OCI-LY1 (cell line): ENCODE measurements around the gene TTLL11.

Experiments used
- H2AFZ ChIP-seq: fragments of 200-600 bp; sonication (generic), shearing (Covaris generic); 2 replicates; pipeline ENCODE4 v1.6.0; 2014; ENCODE audit warnings: antibody characterized with exemption, mild to moderate bottlenecking, low read length
- H3F3A ChIP-seq: fragments of 200-600 bp; sonication (generic), shearing (Covaris generic); 2 replicates; pipeline ENCODE4 v1.6.0; 2014; ENCODE audit warnings: mild to moderate bottlenecking, antibody characterized with exemption, low read length, moderate library complexity; ENCODE audit not compliant: insufficient read depth
- H3K27ac ChIP-seq: fragments of 200-600 bp; sonication (generic); 2 replicates; pipeline ENCODE4 v1.5.1; 2014; ENCODE audit warnings: low read length, mixed run types, mild to moderate bottlenecking, low read depth; ENCODE audit not compliant: poor library complexity, severe bottlenecking
- H3K27me3 ChIP-seq: fragments of 200-600 bp; sonication (generic); 2 replicates; pipeline ENCODE4 v1.6.0; 2014; ENCODE audit warnings: antibody characterized with exemption, mild to moderate bottlenecking, low read length, moderate library complexity; ENCODE audit not compliant: insufficient read depth
- H3K36me3 ChIP-seq: fragments of 200-600 bp; sonication (generic); 2 replicates; pipeline ENCODE4 v1.6.1; 2014; ENCODE audit warnings: mild to moderate bottlenecking, antibody characterized with exemption, low read length, moderate library complexity, mixed read lengths; ENCODE audit not compliant: insufficient read depth
- H3K4me1 ChIP-seq: fragments of 200-600 bp; sonication (generic); 2 replicates; pipeline ENCODE4 v1.5.1; 2014; ENCODE audit warnings: mild to moderate bottlenecking, low read length, moderate library complexity; ENCODE audit not compliant: insufficient read depth, severe bottlenecking
- H3K4me2 ChIP-seq: fragments of 200-600 bp; sonication (generic), shearing (Covaris generic); 2 replicates; pipeline ENCODE4 v1.6.1; 2014; ENCODE audit warnings: low read length
- H3K4me3 ChIP-seq: fragments of 200-600 bp; sonication (generic); 2 replicates; pipeline ENCODE4 v1.5.1; 2014; ENCODE audit warnings: low read length, low read depth, mild to moderate bottlenecking, mixed read lengths; ENCODE audit not compliant: poor library complexity, severe bottlenecking
- H3K79me2 ChIP-seq: fragments of 200-600 bp; shearing (Covaris generic); 2 replicates; pipeline ENCODE4 v1.6.1; 2016; ENCODE audit warnings: mixed run types, low read length, mixed read lengths; ENCODE audit not compliant: insufficient read depth
- H3K9ac ChIP-seq: fragments of 200-600 bp; sonication (generic), shearing (Covaris generic); 2 replicates; pipeline ENCODE4 v1.6.1; 2014; ENCODE audit warnings: mild to moderate bottlenecking, low read length, mixed read lengths
- H3K9me2 ChIP-seq: fragments of 200-600 bp; sonication (generic), shearing (Covaris generic); 2 replicates; pipeline ENCODE4 v1.6.1; 2014; ENCODE audit warnings: low read depth, mild to moderate bottlenecking, low read length, mixed read lengths
- H3K9me3 ChIP-seq: fragments of 200-600 bp; shearing (Covaris generic); 2 replicates; pipeline ENCODE4 v1.6.1; 2014; ENCODE audit warnings: low read length, mixed read lengths
- H4K20me1 ChIP-seq: fragments of 200-600 bp; sonication (generic), shearing (Covaris generic); 2 replicates; pipeline ENCODE4 v1.6.0; 2016; ENCODE audit warnings: mild to moderate bottlenecking, low read length; ENCODE audit not compliant: insufficient read depth
- CTCF ChIP-seq: fragments of 200-600 bp; sonication (generic), shearing (Covaris generic); IDR thresholded peaks from 2 replicates; pipeline ENCODE4 v1.5.1; 2017; ENCODE audit warnings: mild to moderate bottlenecking, antibody characterized with exemption, low read length, moderate library complexity, mixed read lengths
- EZH2 ChIP-seq: fragments of 200-600 bp; sonication (generic), shearing (Covaris generic); IDR thresholded peaks from 2 replicates; pipeline ENCODE4 v1.8.0; 2017; ENCODE audit warnings: borderline replicate concordance, mixed run types, mild to moderate bottlenecking, antibody characterized with exemption, low read length, moderate library complexity, mixed read lengths

Gene TTLL11

GRCh38 chr9:121924700-121925099 lies 168.4 kb downstream of the TTLL11 start:
- H3K4me2 ChIP-seq, result peak overlapping the region; percentile 34; the same call in 1 of the 2 replicates
- no peaks in the 10 kb centered on the region for H3K36me3 ChIP-seq
- H4K20me1 ChIP-seq, result no peaks in the 10 kb centered on the region
- H3K27ac ChIP-seq, result peak overlapping the region; percentile 74
- no peaks in the 10 kb centered on the region for H3K9me2 ChIP-seq
- no peak overlapping the region for H2AFZ ChIP-seq
- no peaks in the 10 kb centered on the region for H3K9me3 ChIP-seq
- TF ChIP-seq CTCF (no peak), EZH2 (no peak)
- peak overlapping the region; percentile 43; the same call in 1 of the 2 replicates for H3K9ac ChIP-seq
- H3K4me3 ChIP-seq, result no peak overlapping the region
- H3F3A ChIP-seq, result no peaks in the 10 kb centered on the region; the same call in 1 of the 2 replicates
- no peaks in the 10 kb centered on the region for H3K27me3 ChIP-seq
- H3K4me1 ChIP-seq, result peaks cover 81% of the 10 kb centered on the region
- H3K79me2 ChIP-seq, result no peaks in the 10 kb centered on the region

- peak overlapping the region; percentile 14; the same call in 1 of the 2 replicates for H3K4me2 ChIP-seq
- H3K4me1 ChIP-seq, result peaks cover 69% of the 10 kb centered on the region
- H3K9ac ChIP-seq, result peak overlapping the region; percentile 38; the same call in 1 of the 2 replicates
- no peaks in the 10 kb centered on the region for H3K9me3 ChIP-seq
- H3F3A ChIP-seq, result no peaks in the 10 kb centered on the region
- H3K9me2 ChIP-seq, result no peaks in the 10 kb centered on the region
- no peaks in the 10 kb centered on the region for H3K36me3 ChIP-seq
- no peak overlapping the region for H3K4me3 ChIP-seq
- H3K27ac ChIP-seq, result peak overlapping the region; percentile 81
- H3K27me3 ChIP-seq, result no peaks in the 10 kb centered on the region
- no peaks in the 10 kb centered on the region for H3K79me2 ChIP-seq
- no peak overlapping the region for H2AFZ ChIP-seq
- TF ChIP-seq CTCF (no peak), EZH2 (no peak)
- H4K20me1 ChIP-seq, result no peaks in the 10 kb centered on the region
Observed at GRCh38 chr9:121921444-121921843, 171.7 kb downstream of the TTLL11 start.

DNA sequence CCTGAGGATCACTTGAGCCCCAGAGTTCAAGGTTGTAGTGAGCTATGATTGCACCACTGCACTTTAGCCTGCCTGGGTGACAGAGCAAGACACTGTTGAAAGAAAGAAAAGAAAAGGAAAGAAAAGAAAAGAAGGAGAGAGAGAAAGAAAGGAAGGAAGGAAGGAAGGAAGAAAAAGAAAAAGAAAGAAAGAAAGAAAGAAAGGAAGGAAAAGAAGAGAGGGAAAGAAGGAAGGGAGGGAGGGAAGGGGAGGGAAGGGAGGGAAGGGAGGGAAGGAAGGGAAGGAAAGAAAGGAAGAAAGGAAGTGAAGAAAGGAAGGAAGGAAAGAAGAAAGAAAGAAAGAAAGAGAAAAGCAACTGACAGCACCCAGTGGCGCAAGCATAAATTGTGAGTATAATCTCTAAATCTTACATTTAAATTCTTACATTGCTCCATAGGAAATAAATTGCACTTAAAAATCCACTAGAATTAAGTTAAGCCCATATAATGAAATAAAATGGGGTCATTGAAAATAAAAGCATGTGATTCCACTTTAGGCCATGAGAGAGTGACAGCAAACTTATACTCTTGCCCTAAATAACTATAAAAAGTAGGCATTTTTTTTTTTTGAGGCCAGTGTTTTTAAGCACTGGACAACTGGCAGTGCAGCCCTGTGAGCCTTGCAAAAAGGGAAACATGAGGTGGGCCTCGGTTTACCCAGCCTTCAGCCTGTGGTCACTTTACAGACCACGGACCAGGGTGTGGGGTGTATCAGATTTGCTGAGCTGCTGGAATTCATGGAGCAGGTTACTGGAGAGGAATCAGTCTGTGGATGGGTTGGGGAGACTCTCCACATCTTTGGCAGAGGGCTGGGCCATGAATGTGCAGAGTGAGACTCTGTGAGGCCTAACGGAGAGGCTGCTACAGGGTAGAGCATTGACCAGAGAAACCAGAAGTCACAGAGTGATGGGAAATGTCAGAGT lies 175.5 kb downstream of the TTLL11 start:
- no peak for TF ChIP-seq EZH2
- TF ChIP-seq CTCF, result no peak
- H3K79me2 ChIP-seq, result no peaks in the 10 kb centered on the region

More for the DNA sequence above, 175.5 kb downstream of the TTLL11 start:
- no peaks in the 10 kb centered on the region for H3K36me3 ChIP-seq
- no peak overlapping the region for H2AFZ ChIP-seq
- no peak overlapping the region for H3K4me2 ChIP-seq
- no peaks in the 10 kb centered on the region for H4K20me1 ChIP-seq
- H3F3A ChIP-seq, result no peaks in the 10 kb centered on the region
- no peak overlapping the region for H3K9ac ChIP-seq
- H3K27ac ChIP-seq, result peak overlapping the region; percentile 10
- no peaks in the 10 kb centered on the region for H3K27me3 ChIP-seq
- peaks cover 65% of the 10 kb centered on the region for H3K4me1 ChIP-seq
- no peaks in the 10 kb centered on the region for H3K9me3 ChIP-seq
- no peak overlapping the region for H3K4me3 ChIP-seq
- no peaks in the 10 kb centered on the region for H3K9me2 ChIP-seq
